Globus pallidus (tissue), 1 donor: ENCODE data around the gene ADGRF1.

Experiments
- DNase-seq: peaks from one replicate; pipeline ENCODE4 v3.0.0-alpha.2; 2015; ENCODE audit warnings: low spot score

The ADGRF1 gene

DNA sequence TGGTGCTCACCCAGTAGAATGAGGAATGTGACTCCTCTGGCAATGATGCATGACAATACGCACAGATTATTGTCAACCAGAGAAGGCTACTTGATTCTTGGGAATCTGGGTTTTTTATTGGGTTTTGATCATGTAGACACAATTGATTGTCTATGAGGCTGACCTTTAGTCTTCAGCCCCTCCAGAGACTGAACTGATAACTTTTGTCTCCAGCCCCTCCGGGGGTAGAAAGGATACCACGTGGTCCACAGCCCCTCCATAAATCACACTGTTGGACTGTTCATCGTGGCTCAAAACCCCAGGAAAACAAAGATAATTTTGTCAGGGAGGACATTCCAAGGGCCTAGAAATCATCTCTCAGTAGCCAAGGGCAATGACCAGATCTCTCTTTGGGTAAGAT, 62.9 kb downstream of the ADGRF1 start:
- DNase-seq: no peak

- no peak for DNase-seq
Measured at GRCh38 chr6:46974786-46975185, 67.3 kb downstream of the ADGRF1 start.

DNA sequence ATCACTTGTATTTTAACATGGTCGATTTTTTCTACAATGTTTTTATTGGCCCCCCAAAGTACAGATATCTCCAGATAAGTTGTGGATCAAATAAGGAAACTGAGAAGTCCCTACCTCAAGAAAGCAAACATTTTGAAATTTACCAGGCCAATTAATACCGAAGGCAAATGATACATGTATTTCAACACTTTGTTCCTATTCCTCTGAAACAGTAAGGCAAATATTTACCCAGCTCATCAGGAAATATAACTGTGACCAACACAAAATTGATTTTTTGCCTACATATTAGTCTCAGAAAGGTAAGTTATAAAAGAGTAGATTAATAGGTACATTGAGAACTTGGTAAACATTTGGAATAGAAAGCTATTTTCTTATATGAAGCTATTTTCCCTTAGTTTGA, 69.1 kb downstream of the ADGRF1 start:
- no peak for DNase-seq

GRCh38 chr6:46972531-46972930, 69.6 kb downstream of the ADGRF1 start:
- DNase-seq: no peak

DNA sequence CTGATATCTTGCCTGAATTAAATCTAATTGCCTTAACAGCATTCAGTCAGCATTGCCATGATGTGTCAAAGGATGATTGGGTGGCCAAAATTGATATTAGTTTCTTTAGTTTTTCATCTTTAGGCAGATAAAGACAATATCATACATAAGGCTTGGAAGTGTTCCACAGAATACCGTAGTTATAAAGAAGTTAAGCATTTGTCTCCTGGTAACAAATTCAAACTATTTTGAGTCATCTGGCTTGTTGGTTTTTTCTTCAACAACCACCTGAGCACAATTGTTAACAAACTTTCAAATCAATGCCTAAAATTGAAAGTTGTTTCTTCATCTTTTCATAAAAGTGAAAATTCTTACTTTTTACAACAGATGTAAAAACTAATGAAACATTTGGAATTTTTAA, 72.9 kb downstream of the ADGRF1 start:
- DNase-seq: no peak

- no peak for DNase-seq
Measured at GRCh38 chr6:46967826-46968349, 74.2 kb downstream of the ADGRF1 start.

DNA sequence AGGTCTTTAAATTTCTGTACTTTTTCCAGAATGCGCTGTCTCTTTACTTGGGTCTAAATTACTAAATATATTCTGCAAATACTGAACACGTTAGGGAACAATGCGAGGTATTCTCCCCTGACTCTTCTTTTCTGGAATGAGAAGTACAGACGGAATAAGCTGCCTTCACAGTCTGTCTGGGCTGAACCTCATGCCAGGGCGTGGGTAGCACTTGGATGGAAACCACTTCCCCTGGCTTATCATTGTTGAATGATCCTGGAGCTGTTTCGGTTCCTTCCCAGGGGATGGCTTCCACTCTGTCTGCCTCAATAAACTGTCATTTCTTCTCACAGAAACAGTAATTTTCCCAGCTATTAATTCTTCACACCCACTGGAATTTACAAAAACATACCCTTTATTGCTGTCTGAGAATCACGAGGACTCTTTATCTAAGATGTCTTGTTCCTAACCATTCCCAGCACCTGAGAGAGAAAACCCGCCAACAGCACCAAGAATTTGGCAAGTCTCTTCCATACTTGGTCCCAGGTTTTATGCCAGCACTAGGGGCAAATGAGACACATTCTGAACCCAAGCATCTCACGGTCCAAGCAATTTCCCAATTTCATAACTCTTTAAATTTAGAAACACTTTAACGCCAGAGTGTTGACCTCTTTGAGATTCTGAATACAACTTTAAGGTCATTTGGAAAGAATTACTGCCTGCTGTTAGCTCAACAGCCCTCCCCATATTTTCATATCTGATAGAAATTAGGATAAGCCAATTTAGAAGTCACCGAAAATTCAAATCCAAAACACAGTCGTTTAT, 77.2 kb downstream of the ADGRF1 start:
- no peak for DNase-seq

- no peak for DNase-seq
Measured at GRCh38 chr6:46963626-46964025, 78.5 kb downstream of the ADGRF1 start.

GRCh38 chr6:46963039-46963438, 79.1 kb downstream of the ADGRF1 start:
- DNase-seq: no peak

- no peak for DNase-seq
Measured at GRCh38 chr6:46961711-46962110, 80.4 kb downstream of the ADGRF1 start.

DNA sequence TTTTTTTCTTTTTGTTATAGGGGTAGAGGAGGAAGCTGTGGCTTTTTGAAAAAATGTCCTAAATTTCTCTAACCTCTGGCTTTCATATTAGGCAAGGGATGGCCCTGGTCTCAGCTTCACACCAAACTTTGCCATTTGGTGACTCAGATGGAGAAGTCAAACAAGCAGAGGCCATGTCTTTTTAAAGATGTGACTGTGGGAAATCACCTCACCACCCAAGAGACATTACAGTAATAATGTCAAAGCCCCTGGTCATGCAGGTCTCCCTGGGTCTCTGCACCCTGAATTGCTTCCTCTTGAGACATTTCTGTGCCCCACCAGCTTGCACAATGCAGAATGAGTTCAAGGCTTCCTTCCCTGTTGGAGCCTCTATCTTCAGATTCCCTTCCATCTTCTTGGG, 80.9 kb downstream of the ADGRF1 start:
- no peak for DNase-seq

- no peak for DNase-seq
Measured at GRCh38 chr6:46959419-46959818, 82.7 kb downstream of the ADGRF1 start.

GRCh38 chr6:46956409-46956808, 85.7 kb downstream of the ADGRF1 start:
- no peak for DNase-seq

DNA sequence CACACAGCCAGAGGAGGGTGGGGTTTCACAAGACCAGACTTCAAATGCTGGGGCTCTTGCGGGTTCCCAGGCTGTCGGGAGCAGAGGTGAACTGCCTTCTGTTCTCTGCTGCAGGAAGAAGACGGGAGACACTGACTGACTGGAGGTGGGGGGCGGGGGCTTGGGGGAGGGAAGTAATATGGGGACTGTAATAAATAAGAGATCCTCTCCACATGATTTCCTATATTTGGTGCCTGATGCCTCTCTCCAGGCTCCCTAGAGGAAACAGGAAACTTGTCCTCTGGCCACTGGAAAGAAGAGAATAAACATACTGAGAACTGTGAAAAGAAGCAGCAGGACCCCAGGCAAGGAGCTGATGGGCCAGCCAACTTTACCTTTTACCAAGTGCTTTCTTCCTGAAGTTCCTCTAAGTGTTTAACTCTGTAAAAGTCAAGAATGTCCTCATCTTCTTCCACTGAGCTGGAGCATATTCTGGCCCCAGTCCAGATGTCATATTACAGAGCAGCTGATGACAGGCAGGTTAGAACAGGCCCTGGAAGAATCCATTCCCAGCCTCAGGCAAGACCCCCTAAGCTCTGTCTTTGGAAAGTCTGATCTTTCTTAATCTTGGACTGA, 87.2 kb downstream of the ADGRF1 start:
- no peak for DNase-seq

DNA sequence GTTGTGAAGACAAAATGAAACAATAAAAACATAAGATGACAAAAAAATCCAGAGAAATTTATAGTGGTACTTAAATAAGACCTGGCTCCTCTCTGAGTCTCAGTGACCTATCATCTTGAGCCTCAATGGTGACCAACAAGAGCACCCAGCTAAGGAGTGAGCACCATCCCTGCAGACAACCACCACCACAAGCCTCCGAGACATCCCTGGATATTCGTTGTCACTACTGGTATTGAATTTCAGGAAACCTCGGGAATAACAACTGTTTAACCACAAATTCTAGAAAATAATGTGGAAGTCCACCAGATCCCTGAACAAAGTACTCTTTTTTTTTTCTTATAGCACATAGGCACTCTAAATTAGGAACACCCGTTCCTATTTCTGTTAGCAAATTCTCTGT, 88.2 kb downstream of the ADGRF1 start:
- no peak for DNase-seq

GRCh38 chr6:46949632-46950280, 92.4 kb downstream of the ADGRF1 start:
- DNase-seq: no peak

DNA sequence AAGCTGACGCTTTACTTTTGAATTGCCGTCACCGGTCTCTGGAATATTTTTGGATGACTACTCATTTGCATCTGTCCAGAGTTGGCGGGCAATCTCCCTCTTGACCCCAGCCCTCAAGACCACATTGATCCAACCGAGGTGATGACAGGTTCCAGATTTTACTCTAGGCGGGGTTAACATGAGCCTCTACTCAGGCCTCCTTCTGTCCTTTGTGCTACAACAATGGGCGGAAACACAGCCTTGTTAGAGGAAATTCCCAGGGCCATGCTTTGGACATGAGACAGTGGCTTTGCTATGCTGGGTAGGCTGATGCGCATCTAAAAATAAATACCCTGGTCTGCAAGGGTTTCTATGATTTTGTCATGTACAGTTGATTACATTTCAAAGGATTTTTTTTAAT, 93.4 kb downstream of the ADGRF1 start:
- no peak for DNase-seq
